ENCODE data around the gene CCDC27. TPM values are rescaled to one million over a fixed set of nuclear protein-coding genes. Genes with fewer than 3 reads are reported as not detected.

Gene CCDC27
- total and polyA plus RNA-seq, 2 of the 13 experiments (the other 11 are each of a cell fraction or from before 2014, with no cell fraction given): not detected

GRCh38 chr1:3788756-3789420 lies 36.6 kb downstream of the CCDC27 start:
- Histone ChIP-seq H3K9me3 (ENCODE audit: low read length) (no peaks in the 10 kb centered on the region), H3K36me3 (replicated peaks in 1 of 2; ENCODE audit: control insufficient read depth in 1 of 2, insufficient read depth in 2 of 2, low read length in 2 of 2) (peaks cover 14 to 39% of the 10 kb centered on the region in 2 experiments), H3K79me2 (ENCODE audit: insufficient read depth, low read length) (peaks cover 34% of the 10 kb centered on the region), H4K20me1 (ENCODE audit: insufficient read depth, low read length) (0 out of 2 replicates have a peak, but pooled peaks cover 7% of the 10 kb centered on the region), H2AFZ (ENCODE audit: low read length) (no peak overlapping the region), H3K4me3 (replicated peaks in 1 of 3; ENCODE audit: insufficient read depth in 1 of 3, low read depth in 2 of 3, low read length in 3 of 3) (no peak overlapping the region), H3K4me2 (ENCODE audit: low read depth, low read length) (no peak overlapping the region), H3K4me1 (ENCODE audit: insufficient read depth, low read length) (peaks cover 37% of the 10 kb centered on the region), H3K9ac (ENCODE audit: insufficient read depth, low read depth, low read length) (no peak overlapping the region), H3K27ac (ENCODE audit: extremely low read length, insufficient read depth, low read length) (no peak overlapping the region), H3K27me3 (ENCODE audit: control insufficient read depth in 1 of 2, insufficient read depth in 2 of 2, low read length in 2 of 2) (no peaks in the 10 kb centered on the region)
- no TSS peak for BruUV-seq (replicated peaks)
- whole genome bisulfite sequencing (ENCODE audit: low lambda C conversion rate): 90% methylated on average over 12 of the region's 16 CpGs
- no peak for TF ChIP-seq RCOR2 (CRISPR knock-in tag; IDR thresholded peaks at IDR 0.05)
- no peak for TF ChIP-seq ZNF512 (CRISPR knock-in tag; IDR thresholded peaks at IDR 0.05)
- TF ChIP-seq FOXM1 (CRISPR knock-in tag; IDR thresholded peaks at IDR 0.05): no peak
- no peak for TF ChIP-seq MXD1 (CRISPR knock-in tag; IDR thresholded peaks at IDR 0.05)
- TF ChIP-seq ATF5 (CRISPR knock-in tag; IDR thresholded peaks at IDR 0.05; ENCODE audit: low read depth): no peak
- no peak for TF ChIP-seq ZNF263 (CRISPR knock-in tag; IDR thresholded peaks at IDR 0.05)
- TF ChIP-seq ZNF556 (CRISPR knock-in tag; IDR thresholded peaks at IDR 0.05; ENCODE audit: borderline replicate concordance): no peak
- no peak for TF ChIP-seq JUND (CRISPR knock-in tag; IDR thresholded peaks at IDR 0.05)
- TF ChIP-seq RBAK (CRISPR knock-in tag; IDR thresholded peaks at IDR 0.05): no peak
- ATAC-seq (no peak), FAIRE-seq (no peak), DNase-seq (ENCODE audit: low spot score) (no peak)
- POLR2A ChIA-PET: interaction anchor here (1.6 kb wide), 1 partner anchor 13 kb away, joined by 4 read pairs; no protein-coding TSS in a partner anchor
- intact Hi-C loops (cut with micrococcal nuclease; ENCODE audit: unreplicated experiment) (no loop called here), in situ Hi-C loops (cut with HindIII; ENCODE audit: extremely low pct_ligation_motif_present, low pct_unique_long_range_greater_than_20kb) (no loop called here)
- CTCF ChIA-PET (ENCODE audit: low intra/inter-chr PET ratio, low total read pairs): no interaction called here
